Thyroid gland (tissue), 4 donors: Measurements from ENCODE around the gene HIVEP3.

Source experiments
- CTCF ChIP-seq, 6 experiments: fragments of 200-600 bp in 3 of 6; fragments of 450-650 bp in 3 of 6; sonication (generic) in 3 of 6; IDR thresholded peaks; one replicate each; pipeline ENCODE4 v1.5.1; 2016 to 2019; ENCODE audit warnings: antibody characterized with exemption in 6 of 6, mild to moderate bottlenecking in 2 of 6, inconsistent platforms in 1 of 6, moderate library complexity in 1 of 6
- POLR2A ChIP-seq, 2 donors: fragments of 450-650 bp; IDR thresholded peaks; one replicate each; pipeline ENCODE4 v1.6.1; 2017; ENCODE audit warnings: antibody characterized with exemption in 2 of 2, mild to moderate bottlenecking in 2 of 2, moderate library complexity in 1 of 2

- TF ChIP-seq CTCF (IDR thresholded peaks at IDR 0.05) (no peak), POLR2A (IDR thresholded peaks at IDR 0.05) (no peak)
Observed at GRCh38 chr1:41534181-41535076, 384.3 kb downstream of the HIVEP3 start.
